Stimulated activated CD8-positive, alpha-beta memory T cell treated with anti-CD3 and anti-CD28 coated beads, Interleukin-4, amount 100 ng/mL, for 48 hours (primary cell): ENCODE results near the gene AFF3.
"Not testable (repeated sequence)": the region's sequence is repeated elsewhere in the genome, so short reads cannot be mapped to it uniquely, and the experiment has no call there.

Experiments used
- DNase-seq: peaks from one replicate; pipeline ENCODE4 v3.0.0-alpha.2; 2020

The AFF3 gene, protein sequence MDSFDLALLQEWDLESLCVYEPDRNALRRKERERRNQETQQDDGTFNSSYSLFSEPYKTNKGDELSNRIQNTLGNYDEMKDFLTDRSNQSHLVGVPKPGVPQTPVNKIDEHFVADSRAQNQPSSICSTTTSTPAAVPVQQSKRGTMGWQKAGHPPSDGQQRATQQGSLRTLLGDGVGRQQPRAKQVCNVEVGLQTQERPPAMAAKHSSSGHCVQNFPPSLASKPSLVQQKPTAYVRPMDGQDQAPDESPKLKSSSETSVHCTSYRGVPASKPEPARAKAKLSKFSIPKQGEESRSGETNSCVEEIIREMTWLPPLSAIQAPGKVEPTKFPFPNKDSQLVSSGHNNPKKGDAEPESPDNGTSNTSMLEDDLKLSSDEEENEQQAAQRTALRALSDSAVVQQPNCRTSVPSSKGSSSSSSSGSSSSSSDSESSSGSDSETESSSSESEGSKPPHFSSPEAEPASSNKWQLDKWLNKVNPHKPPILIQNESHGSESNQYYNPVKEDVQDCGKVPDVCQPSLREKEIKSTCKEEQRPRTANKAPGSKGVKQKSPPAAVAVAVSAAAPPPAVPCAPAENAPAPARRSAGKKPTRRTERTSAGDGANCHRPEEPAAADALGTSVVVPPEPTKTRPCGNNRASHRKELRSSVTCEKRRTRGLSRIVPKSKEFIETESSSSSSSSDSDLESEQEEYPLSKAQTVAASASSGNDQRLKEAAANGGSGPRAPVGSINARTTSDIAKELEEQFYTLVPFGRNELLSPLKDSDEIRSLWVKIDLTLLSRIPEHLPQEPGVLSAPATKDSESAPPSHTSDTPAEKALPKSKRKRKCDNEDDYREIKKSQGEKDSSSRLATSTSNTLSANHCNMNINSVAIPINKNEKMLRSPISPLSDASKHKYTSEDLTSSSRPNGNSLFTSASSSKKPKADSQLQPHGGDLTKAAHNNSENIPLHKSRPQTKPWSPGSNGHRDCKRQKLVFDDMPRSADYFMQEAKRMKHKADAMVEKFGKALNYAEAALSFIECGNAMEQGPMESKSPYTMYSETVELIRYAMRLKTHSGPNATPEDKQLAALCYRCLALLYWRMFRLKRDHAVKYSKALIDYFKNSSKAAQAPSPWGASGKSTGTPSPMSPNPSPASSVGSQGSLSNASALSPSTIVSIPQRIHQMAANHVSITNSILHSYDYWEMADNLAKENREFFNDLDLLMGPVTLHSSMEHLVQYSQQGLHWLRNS (N-terminal part only)

DNA sequence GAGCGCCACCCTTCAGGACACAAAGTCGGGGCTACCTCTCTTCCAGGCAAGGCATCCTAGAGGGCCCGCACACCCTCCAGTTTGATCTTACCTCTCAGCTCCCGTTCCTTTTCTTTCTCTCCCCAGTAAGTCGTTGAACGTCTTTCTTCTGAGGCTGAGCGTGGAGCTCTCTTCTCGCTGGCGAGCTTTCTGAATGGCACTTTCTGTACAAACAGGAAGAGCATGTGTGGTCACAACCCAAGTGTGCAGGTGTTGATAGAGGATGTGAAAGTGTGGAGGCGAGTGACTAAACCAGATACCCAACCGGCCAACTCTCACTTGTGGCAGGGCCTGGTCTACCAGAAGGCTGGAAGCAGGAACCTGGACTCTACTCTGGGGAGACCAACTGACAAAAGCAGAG, at the start of gene AFF3:
TSS of gene AFF3 (minus strand) at position 198 of the 400 bp plus-strand sequence. CDS start 38,136 bp downstream, outside the sequence.
- DNase-seq: peak; percentile 70

DNA sequence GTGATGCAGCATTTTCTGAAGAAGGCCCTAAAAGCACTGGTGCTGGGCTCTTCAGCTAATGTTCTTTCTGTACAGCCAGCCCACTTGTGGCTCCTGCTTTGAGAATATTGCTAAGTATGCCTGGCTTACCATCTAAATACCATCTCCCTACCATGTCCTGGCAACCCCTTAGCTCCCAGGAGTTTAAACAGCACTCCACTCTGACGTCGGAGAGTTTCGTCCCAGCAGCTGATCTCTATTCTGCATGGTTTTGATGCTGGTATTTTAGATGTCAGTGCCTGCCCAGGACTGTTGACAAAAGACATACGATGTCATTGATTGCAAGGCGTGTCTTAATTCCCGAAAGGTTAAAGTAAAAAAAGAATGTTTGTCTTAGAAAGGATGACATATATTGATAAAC, 47.0 kb upstream of the AFF3 start:
- no peak for DNase-seq

DNA sequence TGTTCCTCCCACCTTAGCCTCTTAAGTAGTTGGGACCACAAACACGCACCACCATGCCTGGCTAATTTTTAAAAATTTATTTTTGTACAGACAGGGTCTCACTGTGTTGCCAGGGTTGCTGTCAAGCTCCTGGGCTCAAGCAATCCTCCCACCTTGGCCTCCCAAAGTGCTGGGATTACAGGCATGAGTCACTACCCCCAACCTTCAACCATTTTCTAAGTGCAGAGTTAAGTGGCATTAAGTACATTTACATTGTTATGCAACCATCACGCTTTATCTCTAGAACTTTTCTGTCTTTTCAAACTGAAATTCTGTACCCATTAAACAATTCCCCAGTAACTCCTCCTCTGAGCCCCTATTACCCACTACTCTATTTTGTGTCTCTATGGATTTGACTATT, 45.9 kb upstream of the AFF3 start:
- DNase-seq: no peak

DNA sequence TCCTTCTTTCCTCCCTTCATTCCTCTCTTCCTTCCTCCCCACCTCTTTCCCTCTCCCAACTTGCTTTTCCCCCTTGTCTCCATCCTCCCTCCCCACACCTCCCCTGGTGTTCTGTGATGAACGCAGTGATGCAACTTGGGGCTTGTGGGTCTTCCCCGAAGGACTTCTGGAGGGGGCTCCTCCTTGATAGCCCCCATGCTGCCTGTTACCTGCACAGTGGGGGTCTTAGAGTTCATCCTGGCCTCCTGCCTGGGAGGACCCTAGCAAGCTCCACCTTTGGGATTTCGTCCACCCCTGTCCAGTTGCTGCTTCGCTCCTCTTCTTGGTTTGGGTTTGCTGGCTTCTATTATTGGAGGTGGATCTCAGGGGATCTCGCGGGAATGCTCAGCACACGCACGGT, 43.7 kb upstream of the AFF3 start:
- DNase-seq: no peak

DNA sequence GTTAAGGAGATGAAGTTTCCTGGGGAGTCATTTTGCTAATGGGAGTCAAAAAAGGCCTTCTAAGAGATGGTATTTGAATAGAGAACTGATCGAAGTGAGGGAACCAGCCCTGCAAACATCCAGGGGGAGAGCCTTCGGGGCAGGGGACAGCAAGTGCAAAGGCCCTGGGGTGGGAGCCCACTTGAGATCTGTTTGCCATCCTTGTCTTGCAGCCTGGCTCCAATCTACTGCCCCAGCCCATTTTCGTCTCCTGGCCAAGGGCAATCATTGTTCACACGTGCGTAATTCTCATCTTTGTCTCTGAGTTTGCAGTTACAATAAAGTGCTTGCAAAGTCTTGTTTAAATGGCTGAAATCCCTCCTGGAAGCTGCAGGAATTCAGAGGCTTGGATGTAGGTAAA, 43.1 kb upstream of the AFF3 start:
- DNase-seq: no peak

DNA sequence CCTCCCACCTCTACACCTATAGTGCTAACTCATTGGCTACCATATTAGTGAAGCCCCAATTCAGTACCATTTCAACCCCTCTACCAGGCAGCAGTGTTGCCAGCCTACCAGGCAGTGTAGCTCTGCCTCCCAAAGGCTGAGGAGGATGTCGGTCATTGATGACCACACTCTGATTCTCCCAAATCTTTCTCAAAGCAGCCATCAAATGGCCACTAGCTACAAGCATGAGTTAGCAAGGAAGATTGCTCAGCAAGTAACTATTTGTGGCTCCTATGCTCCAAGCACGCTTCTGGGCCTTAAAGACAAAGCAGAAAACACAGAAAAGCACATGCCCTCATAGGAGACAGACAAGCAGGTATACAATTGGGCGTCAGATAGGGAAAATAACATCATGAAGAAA, 42.7 kb upstream of the AFF3 start:
- DNase-seq: no peak

DNA sequence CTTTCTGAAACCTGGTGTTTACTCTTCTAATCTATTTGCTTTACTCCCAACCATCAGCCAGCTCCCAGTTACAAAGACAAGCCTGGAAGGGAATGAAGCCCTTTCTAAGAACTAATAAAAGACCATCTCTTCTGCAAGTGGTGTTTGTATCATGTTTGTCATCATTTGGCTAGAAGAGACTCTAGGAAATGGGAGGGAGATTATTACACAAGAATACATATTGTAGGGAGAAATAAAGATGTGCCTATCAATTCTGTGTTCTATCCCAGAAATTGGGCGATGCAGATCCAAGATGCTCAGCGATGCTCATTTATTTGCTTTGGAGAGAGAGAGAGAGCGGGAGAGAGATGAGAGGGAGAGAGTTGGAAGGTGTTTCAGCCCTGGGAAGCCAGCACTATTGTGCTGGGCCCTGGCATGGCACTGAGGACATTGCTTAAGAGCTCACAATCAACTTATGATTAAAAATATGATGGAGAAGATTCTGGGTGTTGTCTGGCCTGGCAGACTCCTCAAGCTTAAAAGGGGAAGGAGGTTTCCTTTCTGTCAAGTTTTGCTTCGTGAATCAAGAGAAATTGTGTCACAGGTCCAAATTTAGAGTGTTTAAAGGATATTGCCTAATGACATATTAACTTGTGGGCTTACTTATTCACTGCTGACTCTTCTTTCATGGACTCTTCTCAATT, 41.8 kb upstream of the AFF3 start:
- DNase-seq: no peak

DNA sequence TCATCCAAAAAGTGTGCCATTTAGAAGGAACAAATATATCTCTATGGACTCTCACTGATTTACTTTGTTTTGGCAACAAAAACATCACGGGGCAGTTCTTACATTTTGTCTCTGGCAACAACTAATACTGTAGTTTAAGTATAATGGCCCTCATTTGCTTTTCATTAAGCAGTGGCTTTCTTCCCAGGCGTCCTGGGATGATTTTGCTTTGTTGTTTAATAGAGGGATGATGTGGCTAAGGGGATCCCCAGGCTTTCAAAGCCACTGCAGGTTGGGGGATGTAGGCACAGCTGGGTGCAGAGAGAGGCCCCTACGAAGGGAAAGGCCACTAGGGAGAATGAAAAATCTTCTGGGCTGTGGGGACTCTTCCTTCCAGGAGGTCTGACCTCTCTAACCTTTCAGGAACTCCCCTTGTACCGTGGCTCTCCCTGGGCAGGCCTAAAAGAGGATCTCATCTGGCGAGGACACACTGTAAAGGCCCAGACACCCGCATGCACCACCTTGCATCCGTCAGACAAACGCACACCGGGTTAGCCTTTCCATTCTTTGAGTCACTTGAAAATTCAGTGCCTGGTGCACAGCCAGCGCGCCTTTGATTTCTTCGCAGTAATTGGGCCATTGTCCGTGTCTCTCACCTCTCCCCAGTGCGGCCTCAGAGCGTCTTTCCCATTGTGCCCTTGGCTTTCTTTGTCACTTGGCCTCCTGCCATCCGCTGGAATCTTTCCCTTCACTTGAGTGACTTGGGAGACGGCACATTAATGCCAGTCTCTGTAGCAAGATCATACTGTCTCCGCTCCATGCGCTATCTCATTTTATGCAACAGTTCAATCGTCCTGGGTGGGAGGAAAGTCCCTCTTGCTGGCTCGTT, 40.3 kb upstream of the AFF3 start:
- no peak for DNase-seq

DNA sequence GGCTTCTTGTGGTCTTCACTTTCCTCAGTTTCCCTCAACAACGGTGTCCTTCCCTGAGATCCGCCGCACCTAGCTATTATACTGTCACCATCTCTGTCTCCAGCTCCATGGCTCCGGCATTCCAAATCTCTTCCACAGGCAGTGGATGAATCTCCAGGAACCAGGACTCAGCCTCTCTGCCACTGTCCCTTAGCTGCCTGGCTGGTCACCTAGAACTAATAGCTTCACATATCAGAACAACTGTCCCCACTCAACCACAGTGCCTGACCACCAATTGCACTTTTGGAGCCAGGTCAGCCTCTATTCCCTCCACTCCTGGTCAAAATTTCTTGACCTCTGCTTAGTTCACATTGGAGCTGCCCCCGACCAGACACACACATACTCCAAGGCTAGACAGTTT, 38.1 kb upstream of the AFF3 start:
- no peak for DNase-seq

DNA sequence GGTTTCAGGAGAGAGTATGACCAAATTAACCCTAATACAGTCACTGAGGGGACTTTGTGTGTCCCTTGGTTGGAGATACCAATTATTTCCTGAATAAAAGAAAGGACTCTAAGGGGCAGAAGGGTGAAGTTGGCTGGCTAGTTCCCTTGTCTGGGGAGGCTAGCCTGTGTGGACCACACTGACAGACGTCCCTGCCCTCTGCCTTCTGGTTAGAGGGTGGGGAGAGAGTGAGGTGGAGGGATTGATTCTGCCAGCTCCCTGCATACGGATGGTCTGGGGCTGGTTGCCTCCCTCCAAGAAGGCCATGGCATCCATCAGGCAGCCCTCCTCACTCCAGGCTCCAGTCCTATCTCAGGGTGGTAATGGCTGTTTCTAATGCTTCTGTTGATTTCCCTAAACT, 37.4 kb upstream of the AFF3 start:
- no peak for DNase-seq

DNA sequence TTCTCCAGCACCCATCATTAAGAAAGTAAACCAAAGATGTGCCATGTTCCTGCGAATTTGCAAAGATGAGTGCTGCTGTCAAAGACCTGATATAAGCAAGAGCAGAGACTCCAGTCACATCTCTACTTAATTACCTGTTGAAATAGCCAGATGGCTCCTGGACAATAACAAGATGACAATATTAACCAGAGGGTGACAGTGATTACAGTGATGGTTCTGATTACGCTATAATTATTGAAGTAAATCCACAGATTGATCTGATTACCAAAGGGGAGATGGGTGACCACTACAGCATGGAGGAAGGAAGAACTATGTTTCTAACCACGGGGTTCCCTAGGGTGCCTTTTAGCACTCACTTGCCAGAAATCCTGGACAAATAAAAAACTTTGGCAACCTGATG, 36.5 kb upstream of the AFF3 start:
- no peak for DNase-seq

DNA sequence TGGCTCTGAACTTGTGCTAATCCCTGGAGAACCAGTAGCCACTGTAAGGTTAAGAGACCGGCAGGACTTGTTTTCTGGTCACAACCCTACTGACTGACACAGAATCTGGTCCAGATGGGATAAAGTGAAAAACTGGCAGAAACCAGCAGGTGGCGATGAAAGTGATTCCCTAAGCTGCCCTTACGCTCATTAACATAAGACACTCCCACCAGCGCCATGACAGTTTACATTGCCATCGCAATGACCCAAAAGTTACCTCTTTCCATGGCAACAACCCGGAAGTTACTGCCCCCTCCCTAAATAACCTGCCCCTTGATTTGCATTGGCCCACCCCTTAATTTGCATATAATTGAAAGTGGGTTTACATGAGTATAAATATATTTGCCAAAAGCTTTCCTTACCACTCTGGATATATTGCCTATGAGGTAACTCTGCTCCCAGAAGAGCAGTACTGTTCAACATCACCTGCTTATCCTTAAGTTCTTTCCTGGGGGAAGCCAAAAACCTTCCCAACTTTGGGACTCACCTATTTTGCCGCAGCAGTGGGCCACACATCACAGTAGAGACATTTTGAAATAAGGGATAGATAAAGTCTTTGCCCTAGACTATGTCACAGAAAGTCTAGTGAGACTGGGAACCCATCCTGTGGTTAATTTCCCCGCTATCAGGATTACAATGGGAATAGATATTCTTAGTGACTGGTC, 35.8 kb upstream of the AFF3 start:
- DNase-seq: peak; percentile 53

DNA sequence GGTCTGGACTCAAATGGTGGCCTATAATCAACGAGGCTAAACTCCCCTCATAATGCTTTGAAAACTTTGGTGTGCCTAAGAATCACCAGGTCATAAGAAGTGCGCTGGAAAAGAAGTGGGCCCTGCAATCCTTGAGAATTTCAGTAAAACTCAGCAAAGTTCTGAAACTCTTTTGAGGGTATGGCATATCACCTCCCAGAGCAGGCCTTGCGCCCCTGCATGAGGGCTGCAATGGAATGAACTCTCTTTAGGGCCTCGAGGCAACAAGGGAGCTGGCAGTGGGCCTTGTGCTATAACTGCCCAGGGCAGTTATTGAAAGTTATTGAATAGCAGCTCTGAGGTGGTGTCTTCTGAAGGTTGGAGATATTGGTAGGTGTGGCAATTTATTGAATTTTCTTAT, 34.5 kb upstream of the AFF3 start:
- no peak for DNase-seq

DNA sequence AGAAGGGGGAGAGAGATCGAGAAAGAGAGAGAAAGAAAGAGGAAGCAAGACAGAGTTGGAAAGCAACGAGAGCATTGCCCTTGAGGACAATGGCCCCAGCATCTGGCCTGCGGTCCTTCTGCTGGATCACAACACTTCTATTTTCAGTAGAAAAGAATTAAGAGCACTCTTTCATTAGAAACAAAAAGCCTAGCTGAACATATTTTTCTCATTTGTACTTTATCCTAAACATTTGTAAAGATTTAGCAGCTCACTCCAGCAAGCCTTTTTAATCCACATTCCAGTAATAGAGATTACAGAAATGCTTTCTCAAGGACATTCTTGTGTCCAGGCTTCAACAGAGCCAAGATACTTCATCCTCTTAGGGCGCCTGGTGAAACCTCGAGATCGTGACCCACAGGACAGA, 31.6 kb upstream of the AFF3 start:
- no peak for DNase-seq

DNA sequence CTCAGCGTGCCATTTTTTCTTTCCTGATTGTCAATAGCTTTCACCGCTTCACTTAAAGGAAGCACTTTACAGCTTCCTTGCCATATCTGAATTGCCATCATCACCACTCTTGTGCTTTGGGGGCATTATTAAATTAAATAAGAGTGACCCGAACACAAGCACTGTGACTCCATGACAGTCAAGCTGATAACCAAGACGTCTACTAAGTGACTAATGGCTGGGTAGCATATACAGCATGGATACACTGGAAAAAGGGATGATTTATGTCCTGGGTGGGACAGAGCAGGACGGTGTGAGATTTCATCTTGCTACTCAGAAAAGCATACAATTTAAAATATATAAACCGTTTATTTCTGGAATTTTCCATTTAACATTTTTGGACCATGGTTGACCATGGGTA, 24.3 kb upstream of the AFF3 start:
- DNase-seq: no peak

DNA sequence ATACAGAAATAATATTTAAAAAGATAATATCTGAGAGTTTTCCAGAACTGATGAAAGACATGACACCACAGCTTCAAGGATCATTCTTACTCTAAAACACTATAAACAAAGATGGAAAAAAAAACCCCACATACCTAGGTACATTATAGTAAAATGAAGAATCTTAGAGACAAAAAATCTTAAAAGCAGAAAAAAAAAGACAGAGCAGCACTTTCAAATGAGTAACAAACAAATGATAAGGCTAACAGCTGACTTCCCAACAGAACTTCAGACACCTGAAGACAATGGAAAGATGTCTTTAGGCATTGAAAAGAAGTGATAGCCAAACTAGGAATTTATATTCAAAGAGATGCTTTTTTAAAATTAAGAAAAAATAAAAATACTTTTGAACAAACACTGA, 21.2 kb upstream of the AFF3 start:
- DNase-seq: no peak

DNA sequence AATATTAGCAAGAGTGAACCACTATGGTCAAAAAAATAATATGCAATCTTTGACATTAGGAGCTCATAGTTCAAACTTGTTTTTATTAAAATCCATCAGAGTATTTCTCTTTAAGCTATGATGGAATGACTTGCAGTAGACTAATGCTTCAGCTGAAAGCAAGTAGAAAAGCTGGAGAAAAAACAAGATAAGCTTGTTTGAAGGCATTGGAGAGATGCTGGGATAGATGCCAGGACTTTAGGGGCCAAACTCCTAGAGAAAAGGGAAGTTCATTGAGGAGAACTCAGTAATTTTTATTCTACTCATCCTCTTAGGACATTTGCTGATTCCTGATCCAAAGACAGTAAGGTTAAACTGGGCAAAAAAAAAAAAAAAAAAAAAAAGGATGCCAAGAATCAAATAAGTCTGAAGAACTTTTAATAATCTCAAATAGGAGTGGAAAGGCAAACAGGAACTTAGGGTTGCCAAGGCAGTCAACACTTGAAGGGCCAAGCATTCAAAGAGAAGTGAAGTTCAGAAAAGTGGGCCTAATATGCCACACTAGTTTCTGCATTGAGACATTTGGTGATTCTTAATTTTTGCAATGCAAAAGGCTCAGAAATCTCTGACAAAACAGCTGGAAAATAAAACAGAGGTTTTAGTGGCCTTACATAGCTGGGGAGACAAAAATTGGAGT, 19.7 kb upstream of the AFF3 start:
- no peak for DNase-seq

DNA sequence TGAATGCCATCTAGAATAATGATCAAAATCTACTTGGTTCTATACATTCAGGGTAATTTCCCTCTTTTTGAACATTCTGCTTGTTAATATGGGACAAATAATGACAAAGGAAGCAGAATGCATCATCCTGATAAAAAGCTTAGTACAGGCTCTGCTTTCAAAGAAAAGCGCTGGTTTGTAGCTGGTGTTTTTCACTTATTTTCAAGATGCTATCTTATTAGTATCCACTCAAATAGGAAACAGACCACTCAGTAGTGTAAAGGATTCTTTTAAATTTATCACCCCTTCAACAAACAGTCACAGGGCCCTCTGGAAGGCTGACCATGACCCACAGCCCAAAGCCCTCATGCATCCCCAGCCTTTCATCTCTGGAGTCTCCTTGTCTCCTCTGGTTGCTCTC, 18.0 kb upstream of the AFF3 start:
- DNase-seq: no peak

DNA sequence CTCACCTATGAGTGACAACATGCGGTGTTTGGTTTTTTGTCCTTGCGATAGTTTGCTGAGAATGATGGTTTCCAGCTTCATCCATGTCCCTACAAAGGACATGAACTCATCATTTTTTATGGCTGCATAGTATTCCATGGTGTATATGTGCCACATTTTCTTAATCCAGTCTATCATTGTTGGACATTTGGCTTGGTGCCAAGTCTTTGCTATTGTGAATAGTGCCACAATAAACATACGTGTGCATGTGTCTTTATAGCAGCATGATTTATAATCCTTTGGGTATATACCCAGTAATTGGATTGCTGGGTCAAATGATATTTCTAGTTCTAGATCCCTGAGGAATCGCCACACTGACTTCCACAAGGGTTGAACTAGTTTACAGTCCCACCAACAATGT, 9.4 kb upstream of the AFF3 start:
- DNase-seq: not testable (repeated sequence)

DNA sequence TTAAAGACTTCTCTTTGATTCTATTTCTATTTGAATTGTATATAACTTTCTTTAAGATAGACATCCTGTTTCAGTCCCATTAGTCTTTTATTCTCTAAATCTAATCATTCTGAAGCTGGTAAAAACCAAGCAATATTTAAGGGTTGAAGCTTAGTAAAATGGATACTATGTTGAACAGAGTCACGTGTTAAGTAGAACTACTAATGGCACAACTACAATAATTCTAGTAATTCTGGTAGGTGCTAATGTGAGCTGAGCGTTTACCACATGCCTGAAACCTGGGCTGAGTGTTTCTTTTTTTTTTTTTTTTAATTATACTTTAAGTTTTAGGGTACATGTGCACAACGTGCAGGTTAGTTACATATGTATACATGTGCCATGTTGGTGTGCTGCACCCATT, 8.9 kb upstream of the AFF3 start:
- DNase-seq: no peak

DNA sequence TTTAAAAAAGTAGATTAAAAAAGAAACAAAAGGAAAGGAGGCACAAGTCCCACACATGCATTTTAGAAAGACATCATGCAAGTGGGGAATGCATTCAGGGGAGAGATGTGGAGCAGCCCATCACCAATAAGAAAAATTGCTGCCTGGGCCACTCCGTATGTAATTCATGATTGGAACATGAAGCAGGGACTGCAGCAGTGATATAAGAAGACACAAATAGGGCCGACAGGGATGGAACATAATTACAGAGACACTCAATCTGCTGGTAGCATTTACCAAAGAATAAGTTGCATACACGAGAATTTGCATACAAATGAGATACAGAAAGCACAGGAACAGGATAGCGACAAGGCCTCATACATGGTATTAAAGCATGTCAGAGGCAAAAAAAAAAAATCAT, 6.5 kb upstream of the AFF3 start:
- no peak for DNase-seq
